ENCODE measurements around the gene CEBPB.

DNA sequence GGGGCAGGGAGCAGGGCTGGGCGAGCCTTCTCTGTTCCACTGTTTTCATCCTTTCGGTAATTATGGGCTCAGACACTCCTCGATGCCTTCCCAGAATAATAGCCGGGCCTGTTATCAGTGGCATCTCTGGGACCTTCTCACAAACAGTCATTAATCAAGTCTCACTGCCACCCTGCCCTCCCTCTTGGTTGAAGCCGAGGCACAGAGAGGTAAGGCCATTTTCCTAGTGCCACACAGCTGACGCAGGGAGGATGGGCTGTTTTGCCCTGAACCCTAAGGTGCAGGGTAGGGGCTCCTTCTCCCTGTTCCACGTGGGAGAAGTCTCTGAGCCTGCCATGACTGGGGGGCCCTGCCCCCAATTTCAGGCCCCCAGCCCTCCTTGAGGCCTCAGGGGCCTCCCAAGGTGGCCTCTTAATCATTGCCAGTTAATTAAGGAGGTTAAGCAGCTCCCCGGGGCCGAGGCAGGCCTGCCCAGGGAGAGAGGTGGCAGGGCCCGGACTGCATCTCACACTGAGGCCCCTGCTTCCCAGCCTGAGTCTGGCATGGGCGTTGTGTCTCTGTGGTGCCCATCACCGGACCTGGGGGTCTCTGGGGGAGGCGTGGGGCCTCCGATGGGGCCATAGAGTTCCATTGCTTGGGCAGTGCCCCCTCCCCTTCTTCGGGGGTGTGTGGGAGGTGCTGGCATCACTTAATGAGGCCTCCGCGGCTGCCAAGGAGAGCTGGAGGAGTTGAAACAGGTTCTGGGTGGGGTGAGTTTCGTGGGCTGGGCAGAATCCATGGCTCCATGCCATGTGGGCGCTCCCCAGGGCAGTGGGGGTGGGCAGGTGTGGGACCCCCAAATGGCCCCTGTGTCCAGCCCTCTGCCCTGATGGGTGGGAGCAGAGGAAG lies 42.9 kb downstream of the CEBPB start:
- TF ChIP-seq POLR2AphosphoS5 (IDR thresholded peaks at IDR 0.05; ENCODE audit: low read depth, low read length) (no peak), SIN3A (IDR thresholded peaks at IDR 0.05; ENCODE audit: borderline replicate concordance, insufficient read depth, low read length) (no peak), TAF1 (IDR thresholded peaks at IDR 0.05; ENCODE audit: borderline replicate concordance, insufficient read depth, low read length) (no peak)
- TF ChIP-seq, protein P1, sequence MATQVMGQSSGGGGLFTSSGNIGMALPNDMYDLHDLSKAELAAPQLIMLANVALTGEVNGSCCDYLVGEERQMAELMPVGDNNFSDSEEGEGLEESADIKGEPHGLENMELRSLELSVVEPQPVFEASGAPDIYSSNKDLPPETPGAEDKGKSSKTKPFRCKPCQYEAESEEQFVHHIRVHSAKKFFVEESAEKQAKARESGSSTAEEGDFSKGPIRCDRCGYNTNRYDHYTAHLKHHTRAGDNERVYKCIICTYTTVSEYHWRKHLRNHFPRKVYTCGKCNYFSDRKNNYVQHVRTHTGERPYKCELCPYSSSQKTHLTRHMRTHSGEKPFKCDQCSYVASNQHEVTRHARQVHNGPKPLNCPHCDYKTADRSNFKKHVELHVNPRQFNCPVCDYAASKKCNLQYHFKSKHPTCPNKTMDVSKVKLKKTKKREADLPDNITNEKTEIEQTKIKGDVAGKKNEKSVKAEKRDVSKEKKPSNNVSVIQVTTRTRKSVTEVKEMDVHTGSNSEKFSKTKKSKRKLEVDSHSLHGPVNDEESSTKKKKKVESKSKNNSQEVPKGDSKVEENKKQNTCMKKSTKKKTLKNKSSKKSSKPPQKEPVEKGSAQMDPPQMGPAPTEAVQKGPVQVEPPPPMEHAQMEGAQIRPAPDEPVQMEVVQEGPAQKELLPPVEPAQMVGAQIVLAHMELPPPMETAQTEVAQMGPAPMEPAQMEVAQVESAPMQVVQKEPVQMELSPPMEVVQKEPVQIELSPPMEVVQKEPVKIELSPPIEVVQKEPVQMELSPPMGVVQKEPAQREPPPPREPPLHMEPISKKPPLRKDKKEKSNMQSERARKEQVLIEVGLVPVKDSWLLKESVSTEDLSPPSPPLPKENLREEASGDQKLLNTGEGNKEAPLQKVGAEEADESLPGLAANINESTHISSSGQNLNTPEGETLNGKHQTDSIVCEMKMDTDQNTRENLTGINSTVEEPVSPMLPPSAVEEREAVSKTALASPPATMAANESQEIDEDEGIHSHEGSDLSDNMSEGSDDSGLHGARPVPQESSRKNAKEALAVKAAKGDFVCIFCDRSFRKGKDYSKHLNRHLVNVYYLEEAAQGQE (IDR thresholded peaks at IDR 0.05; ENCODE audit: insufficient read depth in 1 of 2, low read depth in 2 of 2, low read length in 2 of 2): no peak
